CD4-positive, alpha-beta T cell (primary cell): Measurements from ENCODE around the gene DUSP10. TPM values are rescaled to one million over a fixed set of nuclear protein-coding genes. Genes with fewer than 3 reads are reported as not detected.

Experiments
- ATAC-seq: fragments of 200-7000 bp; cut with Tn5 transposase; one replicate; pipeline ENCODE4 v1.10.0; 2022; ENCODE audit warnings: mild to moderate bottlenecking; ENCODE audit not compliant: poor library complexity
- CTCF ChIA-PET: fragments of 350-600 bp; sonication (Branson Sonifier 250); formaldehyde crosslinking; loops from one replicate; lab custom pipeline; 2021; ENCODE audit warnings: antibody characterized with exemption, inconsistent platforms; lab: Charles Lee
- POLR2A ChIA-PET: fragments of 350-600 bp; sonication (Branson Sonifier 250); formaldehyde crosslinking; loops from one replicate; lab custom pipeline; 2021; ENCODE audit warnings: antibody characterized with exemption, inconsistent platforms; lab: Charles Lee
- DNase-seq, 14 experiments: peaks; one replicate each; pipeline ENCODE4 v3.0.0-alpha.2; 2013 to 2020; ENCODE audit warnings: mixed read lengths in 2 of 14
- H3K27ac ChIP-seq, 2 donors: one replicate each; pipeline versions ENCODE4 v1.5.1 to v1.7.0; 2013; ENCODE audit warnings: low read length in 2 of 2, low read depth in 1 of 2, mild to moderate bottlenecking in 1 of 2
- H3K27me3 ChIP-seq, 2 experiments: 1 replicate in 1 of 2; 2 replicates in 1 of 2; pipeline versions ENCODE4 v1.6.1 to v1.7.0; 2013; ENCODE audit warnings: low read length in 2 of 2, control low read depth in 1 of 2, mild to moderate bottlenecking in 1 of 2, moderate library complexity in 1 of 2; ENCODE audit not compliant: insufficient read depth in 2 of 2, control insufficient read depth in 1 of 2
- H3K36me3 ChIP-seq: one replicate; pipeline ENCODE4 v1.6.1; 2013; ENCODE audit warnings: low read length, control low read depth; ENCODE audit not compliant: insufficient read depth
- H3K4me1 ChIP-seq: one replicate; pipeline ENCODE4 v1.6.1; 2013; ENCODE audit warnings: low read length, control low read depth; ENCODE audit not compliant: insufficient read depth
- H3K4me3 ChIP-seq: one replicate; pipeline ENCODE4 v1.5.1; 2013; ENCODE audit warnings: mild to moderate bottlenecking, low read length, moderate library complexity
- H3K9me3 ChIP-seq, 2 experiments: 1 replicate in 1 of 2; 2 replicates in 1 of 2; pipeline versions ENCODE4 v1.6.1 to v1.7.0; 2013; ENCODE audit warnings: low read length in 2 of 2, mild to moderate bottlenecking in 2 of 2, control low read depth in 1 of 2, moderate library complexity in 1 of 2; ENCODE audit not compliant: control insufficient read depth in 1 of 2, insufficient read depth in 1 of 2
- H3K27ac Mint-ChIP-seq: one replicate; pipeline ENCODE4 v1.8.0; 2020; ENCODE audit warnings: mixed read lengths
- H3K27me3 Mint-ChIP-seq: one replicate; pipeline ENCODE4 v1.8.0; 2021; ENCODE audit warnings: mixed read lengths
- H3K36me3 Mint-ChIP-seq: one replicate; pipeline ENCODE4 v1.8.0; 2021; ENCODE audit warnings: low read depth, mixed read lengths
- H3K4me1 Mint-ChIP-seq: one replicate; pipeline ENCODE4 v1.8.0; 2021; ENCODE audit warnings: low read depth, mixed read lengths
- H3K4me3 Mint-ChIP-seq: one replicate; pipeline ENCODE4 v1.8.0; 2020; ENCODE audit warnings: mild to moderate bottlenecking, mixed read lengths
- H3K9me3 Mint-ChIP-seq: one replicate; pipeline ENCODE4 v1.8.0; 2020; ENCODE audit warnings: mixed read lengths
- intact Hi-C, 2 experiments: fragments of 100-400 bp; cut with DNase I in 1 of 2; cut with micrococcal nuclease in 1 of 2; formaldehyde crosslinking; loops; one replicate each; pipeline versions ENCODE4 v1.15.1 to v1.9.0; 2023 to 2025; cut with DNase I, micrococcal nuclease
- total RNA-seq, 174 experiments: library from RNA in 2 of 174; stranded (reverse) in 2 of 174; gene quantifications; one replicate each; pipeline ENCODE4 v1.2.3 and lab custom pipeline; 2021 to 2026
- TF ChIP-seq, protein P1 (sequence below): fragments of 200-600 bp; IDR thresholded peaks from one replicate; pipeline ENCODE4 v1.8.0; 2022; ENCODE audit warnings: antibody characterized with exemption, mild to moderate bottlenecking

DUSP10 gene
- total RNA-seq, 2 experiments from 2014 or later, result 66.9 to 70.9 TPM

DNA sequence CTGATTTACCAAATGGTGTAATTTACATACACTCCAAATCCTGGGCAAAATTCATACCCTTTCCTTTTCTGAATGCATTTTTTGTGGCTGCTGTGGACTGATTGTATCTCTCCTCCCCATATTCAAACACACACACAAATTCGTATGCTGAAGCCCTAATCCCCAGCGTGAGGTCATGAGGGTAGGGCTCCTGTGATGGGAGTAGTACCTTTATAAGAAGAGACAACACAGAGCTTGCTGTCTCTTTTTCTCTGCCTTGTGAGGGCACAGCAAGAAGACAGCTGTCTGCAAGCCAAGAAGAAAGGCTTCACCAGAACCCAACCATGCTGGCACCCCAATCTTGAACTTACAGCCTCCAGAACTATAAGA, 24.4 kb downstream of the DUSP10 start:
- Mint-ChIP-seq H3K27ac (no peak overlapping the region), H3K27me3 (no peaks in the 10 kb centered on the region), H3K4me3 (no peak overlapping the region), H3K4me1 (peaks cover 42% of the 10 kb centered on the region), H3K36me3 (peaks cover 7% of the 10 kb centered on the region), H3K9me3 (no peaks in the 10 kb centered on the region)
- intact Hi-C loops, result no loop called here
- ChIA-PET CTCF (no interaction called here), POLR2A (interaction anchor here (0.6 to 2.7 kb wide), 2 partner anchors 9 to 24 kb away, joined by 3 to 19 read pairs; partner anchors contain the start of gene DUSP10)
- TF ChIP-seq, protein P1, sequence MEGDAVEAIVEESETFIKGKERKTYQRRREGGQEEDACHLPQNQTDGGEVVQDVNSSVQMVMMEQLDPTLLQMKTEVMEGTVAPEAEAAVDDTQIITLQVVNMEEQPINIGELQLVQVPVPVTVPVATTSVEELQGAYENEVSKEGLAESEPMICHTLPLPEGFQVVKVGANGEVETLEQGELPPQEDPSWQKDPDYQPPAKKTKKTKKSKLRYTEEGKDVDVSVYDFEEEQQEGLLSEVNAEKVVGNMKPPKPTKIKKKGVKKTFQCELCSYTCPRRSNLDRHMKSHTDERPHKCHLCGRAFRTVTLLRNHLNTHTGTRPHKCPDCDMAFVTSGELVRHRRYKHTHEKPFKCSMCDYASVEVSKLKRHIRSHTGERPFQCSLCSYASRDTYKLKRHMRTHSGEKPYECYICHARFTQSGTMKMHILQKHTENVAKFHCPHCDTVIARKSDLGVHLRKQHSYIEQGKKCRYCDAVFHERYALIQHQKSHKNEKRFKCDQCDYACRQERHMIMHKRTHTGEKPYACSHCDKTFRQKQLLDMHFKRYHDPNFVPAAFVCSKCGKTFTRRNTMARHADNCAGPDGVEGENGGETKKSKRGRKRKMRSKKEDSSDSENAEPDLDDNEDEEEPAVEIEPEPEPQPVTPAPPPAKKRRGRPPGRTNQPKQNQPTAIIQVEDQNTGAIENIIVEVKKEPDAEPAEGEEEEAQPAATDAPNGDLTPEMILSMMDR, result no peak
- Histone ChIP-seq H3K4me1 (peaks cover 17% of the 10 kb centered on the region), H3K4me3 (no peak overlapping the region), H3K27ac (no peak overlapping the region), H3K36me3 (no peaks in the 10 kb centered on the region), H3K27me3 (no peaks in the 10 kb centered on the region), H3K9me3 (no peaks in the 10 kb centered on the region)
- DNase-seq (no peak), ATAC-seq (no peak)

DNA sequence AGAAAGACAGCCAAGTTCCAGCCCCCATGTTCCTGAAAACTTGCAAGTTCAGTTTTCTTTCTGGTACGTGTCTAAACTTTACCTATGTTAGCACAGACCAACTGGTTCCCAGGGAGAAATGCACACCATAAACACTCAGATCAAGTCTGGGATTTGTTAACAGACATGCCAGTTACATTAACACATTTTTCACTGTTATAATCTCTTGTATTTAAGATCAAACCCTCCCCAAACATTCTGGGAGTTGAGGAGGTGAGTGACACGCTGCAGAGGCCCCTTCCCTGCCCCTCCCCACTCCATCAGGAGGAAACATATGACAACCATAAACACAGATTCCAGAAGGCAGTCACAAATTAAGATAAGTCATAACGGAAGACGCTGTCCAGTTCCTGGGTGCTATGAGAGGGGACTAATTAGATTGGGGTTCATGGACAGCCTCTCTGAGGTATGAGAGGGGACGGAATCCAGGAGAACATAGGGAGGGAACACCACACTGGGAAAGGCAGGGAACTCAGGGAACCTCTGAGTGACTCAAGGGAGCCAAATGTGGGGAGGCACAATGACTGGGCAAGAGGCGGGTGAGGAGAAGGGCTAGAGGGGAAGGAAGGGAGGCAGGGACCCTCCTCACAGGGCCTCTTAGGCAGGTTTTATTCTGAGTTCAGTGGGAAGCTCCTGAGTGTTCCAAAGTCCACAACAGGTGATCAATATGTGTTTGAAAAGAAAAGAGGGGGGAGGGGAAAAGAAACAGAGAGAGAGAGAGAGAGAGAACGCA, 25.0 kb downstream of the DUSP10 start:
- no peaks in the 10 kb centered on the region for H3K36me3 ChIP-seq
- DNase-seq (no peak), ATAC-seq (no peak)
- no peaks in the 10 kb centered on the region for H3K27me3 Mint-ChIP-seq
- H3K27me3 ChIP-seq, result no peaks in the 10 kb centered on the region
- no peak overlapping the region for H3K27ac Mint-ChIP-seq
- ChIA-PET POLR2A (interaction anchor here (0.6 to 2.7 kb wide), 2 partner anchors 8 to 24 kb away, joined by 3 to 19 read pairs; partner anchors contain the start of gene DUSP10), CTCF (no interaction called here)
- peaks cover 42% of the 10 kb centered on the region for H3K4me1 Mint-ChIP-seq
- TF ChIP-seq, protein P1, result no peak
- H3K4me3 ChIP-seq, result no peak overlapping the region
- H3K4me3 Mint-ChIP-seq, result no peak overlapping the region
- H3K36me3 Mint-ChIP-seq, result peaks cover 1% of the 10 kb centered on the region
- intact Hi-C loops, result no loop called here
- peaks cover 17% of the 10 kb centered on the region for H3K4me1 ChIP-seq
- no peaks in the 10 kb centered on the region for H3K9me3 Mint-ChIP-seq
- no peak overlapping the region for H3K27ac ChIP-seq
- H3K9me3 ChIP-seq, result no peaks in the 10 kb centered on the region

DNA sequence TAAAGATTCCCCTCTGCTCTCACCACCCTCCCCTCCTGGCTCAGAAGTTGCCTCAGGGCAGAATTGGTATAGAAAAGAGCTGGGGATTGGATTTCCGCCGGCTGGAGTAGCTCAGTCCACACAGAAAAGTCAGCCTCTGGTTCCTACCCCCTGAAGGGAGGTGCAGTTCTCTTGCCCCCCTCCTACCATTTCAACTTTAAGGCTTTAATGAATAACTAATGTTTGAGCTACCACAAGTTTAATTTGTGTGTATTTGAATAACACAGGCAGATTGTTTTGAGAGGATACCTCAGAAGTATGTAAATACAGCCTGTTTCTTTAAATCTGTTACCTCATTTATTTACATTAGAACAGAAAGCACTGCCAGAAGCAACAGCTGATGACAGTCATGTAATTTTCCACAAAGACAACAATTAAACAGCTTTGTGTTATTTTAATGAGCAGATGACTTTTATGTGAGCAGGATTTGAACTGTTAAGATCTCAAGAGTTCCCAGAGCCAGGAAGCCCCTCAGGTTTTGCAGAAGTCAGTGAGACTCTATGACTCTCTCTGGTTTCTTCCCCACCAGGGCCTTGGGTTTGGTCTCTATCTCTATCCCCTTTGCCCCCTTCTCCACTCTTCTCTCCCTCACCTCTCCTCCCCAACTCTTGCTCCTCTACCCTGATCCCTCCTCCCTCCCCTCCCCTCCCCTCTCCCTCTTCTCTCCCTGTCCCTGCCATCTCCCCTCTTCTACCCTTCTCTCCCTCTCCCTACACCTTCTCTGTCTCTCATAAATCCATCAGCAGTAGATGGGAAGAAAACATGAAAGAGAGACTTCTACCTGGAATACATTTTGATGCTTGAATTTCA, 26.3 kb downstream of the DUSP10 start:
- no peaks in the 10 kb centered on the region for H3K27me3 Mint-ChIP-seq
- Histone ChIP-seq H3K27ac (no peak overlapping the region), H3K4me1 (peaks cover 24% of the 10 kb centered on the region), H3K27me3 (no peaks in the 10 kb centered on the region), H3K9me3 (no peaks in the 10 kb centered on the region), H3K36me3 (no peaks in the 10 kb centered on the region), H3K4me3 (no peak overlapping the region)
- peaks cover 55% of the 10 kb centered on the region for H3K4me1 Mint-ChIP-seq
- ATAC-seq (no peak), DNase-seq (peak in 1 of 14 experiments; percentile 29)
- H3K36me3 Mint-ChIP-seq, result no peaks in the 10 kb centered on the region
- H3K27ac Mint-ChIP-seq, result peak overlapping the region; percentile 45
- CTCF ChIA-PET, result interaction anchor here (1.0 to 1.5 kb wide), 3 partner anchors 12 to 26 kb away, joined by 4 to 10 read pairs (median 4); partner anchors contain the start of gene DUSP10
- no peak overlapping the region for H3K4me3 Mint-ChIP-seq
- no peaks in the 10 kb centered on the region for H3K9me3 Mint-ChIP-seq
- intact Hi-C loops, result loop anchor here in 1 of 2 experiments (2.0 kb wide), 1 partner anchor 25 kb away; no protein-coding TSS in a partner anchor
- POLR2A ChIA-PET, result interaction anchor here (0.8 to 10.3 kb wide), 3 partner anchors 10 to 70 kb away, joined by 3 to 172 read pairs (median 17); partner anchors contain the start of gene DUSP10
- TF ChIP-seq, protein P1, result no peak
